Measurements from ENCODE around the gene ERVW-1.

Gene ERVW-1

GRCh38 chr7:92513167-92513902, 35.6 kb upstream of the ERVW-1 start:
- H3K27me3 ChIP-seq (ENCODE audit: insufficient read depth, low read depth), result no peaks in the 10 kb centered on the region
- no peaks in the 10 kb centered on the region for H3K4me1 ChIP-seq (ENCODE audit: low read depth, poor library complexity, severe bottlenecking)
- no peak overlapping the region for H2AFZ ChIP-seq (ENCODE audit: low read depth)
- no peak overlapping the region for H3K4me2 ChIP-seq
- H3K36me3 ChIP-seq (ENCODE audit: insufficient read depth), result no peaks in the 10 kb centered on the region
- H3K79me2 ChIP-seq (ENCODE audit: insufficient read depth, low read depth), result no peaks in the 10 kb centered on the region
- TF ChIP-seq, protein P1, sequence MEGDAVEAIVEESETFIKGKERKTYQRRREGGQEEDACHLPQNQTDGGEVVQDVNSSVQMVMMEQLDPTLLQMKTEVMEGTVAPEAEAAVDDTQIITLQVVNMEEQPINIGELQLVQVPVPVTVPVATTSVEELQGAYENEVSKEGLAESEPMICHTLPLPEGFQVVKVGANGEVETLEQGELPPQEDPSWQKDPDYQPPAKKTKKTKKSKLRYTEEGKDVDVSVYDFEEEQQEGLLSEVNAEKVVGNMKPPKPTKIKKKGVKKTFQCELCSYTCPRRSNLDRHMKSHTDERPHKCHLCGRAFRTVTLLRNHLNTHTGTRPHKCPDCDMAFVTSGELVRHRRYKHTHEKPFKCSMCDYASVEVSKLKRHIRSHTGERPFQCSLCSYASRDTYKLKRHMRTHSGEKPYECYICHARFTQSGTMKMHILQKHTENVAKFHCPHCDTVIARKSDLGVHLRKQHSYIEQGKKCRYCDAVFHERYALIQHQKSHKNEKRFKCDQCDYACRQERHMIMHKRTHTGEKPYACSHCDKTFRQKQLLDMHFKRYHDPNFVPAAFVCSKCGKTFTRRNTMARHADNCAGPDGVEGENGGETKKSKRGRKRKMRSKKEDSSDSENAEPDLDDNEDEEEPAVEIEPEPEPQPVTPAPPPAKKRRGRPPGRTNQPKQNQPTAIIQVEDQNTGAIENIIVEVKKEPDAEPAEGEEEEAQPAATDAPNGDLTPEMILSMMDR (conservative IDR thresholded peaks at IDR 0.05; ENCODE audit: low read depth, low read length), result no peak
- H3K4me3 ChIP-seq (IDR thresholded peaks at IDR 0.05; ENCODE audit: insufficient read depth, low read depth, low read length), result no peak overlapping the region
- no peak overlapping the region for H3K9ac ChIP-seq
- H4K20me1 ChIP-seq (ENCODE audit: insufficient read depth), result no peaks in the 10 kb centered on the region
- no peak overlapping the region for H3K27ac ChIP-seq

GRCh38 chr7:92508946-92509345, 31.2 kb upstream of the ERVW-1 start:
- no peaks in the 10 kb centered on the region for H3K79me2 ChIP-seq (ENCODE audit: insufficient read depth, low read depth)
- no peaks in the 10 kb centered on the region for H3K27me3 ChIP-seq (ENCODE audit: insufficient read depth, low read depth)
- no peaks in the 10 kb centered on the region for H3K4me1 ChIP-seq (ENCODE audit: low read depth, poor library complexity, severe bottlenecking)
- H3K36me3 ChIP-seq (ENCODE audit: insufficient read depth), result no peaks in the 10 kb centered on the region
- no peak overlapping the region for H3K27ac ChIP-seq
- TF ChIP-seq, protein P1 (conservative IDR thresholded peaks at IDR 0.05; ENCODE audit: low read depth, low read length), result no peak
- H2AFZ ChIP-seq (ENCODE audit: low read depth), result no peak overlapping the region
- H3K4me3 ChIP-seq (IDR thresholded peaks at IDR 0.05; ENCODE audit: insufficient read depth, low read depth, low read length), result no peak overlapping the region
- H4K20me1 ChIP-seq (ENCODE audit: insufficient read depth), result no peaks in the 10 kb centered on the region
- H3K4me2 ChIP-seq, result no peak overlapping the region
- no peak overlapping the region for H3K9ac ChIP-seq

- TF ChIP-seq, protein P1 (conservative IDR thresholded peaks at IDR 0.05; ENCODE audit: low read depth, low read length), result no peak
- Histone ChIP-seq H3K4me1 (ENCODE audit: low read depth, poor library complexity, severe bottlenecking) (no peaks in the 10 kb centered on the region), H3K36me3 (ENCODE audit: insufficient read depth) (no peaks in the 10 kb centered on the region), H4K20me1 (ENCODE audit: insufficient read depth) (no peaks in the 10 kb centered on the region), H2AFZ (ENCODE audit: low read depth) (no peak overlapping the region), H3K4me2 (no peak overlapping the region), H3K4me3 (IDR thresholded peaks at IDR 0.05; ENCODE audit: insufficient read depth, low read depth, low read length) (no peak overlapping the region), H3K79me2 (ENCODE audit: insufficient read depth, low read depth) (no peaks in the 10 kb centered on the region), H3K27me3 (ENCODE audit: insufficient read depth, low read depth) (no peaks in the 10 kb centered on the region), H3K27ac (no peak overlapping the region), H3K9ac (no peak overlapping the region)
Measured at GRCh38 chr7:92506363-92506762, 28.6 kb upstream of the ERVW-1 start.

GRCh38 chr7:92504563-92504962, 26.8 kb upstream of the ERVW-1 start:
- H3K27me3 ChIP-seq (ENCODE audit: insufficient read depth, low read depth), result no peaks in the 10 kb centered on the region
- no peaks in the 10 kb centered on the region for H3K4me1 ChIP-seq (ENCODE audit: low read depth, poor library complexity, severe bottlenecking)
- no peak overlapping the region for H3K4me3 ChIP-seq (IDR thresholded peaks at IDR 0.05; ENCODE audit: insufficient read depth, low read depth, low read length)
- H3K79me2 ChIP-seq (ENCODE audit: insufficient read depth, low read depth), result no peaks in the 10 kb centered on the region
- no peak overlapping the region for H3K4me2 ChIP-seq
- no peak overlapping the region for H3K27ac ChIP-seq
- TF ChIP-seq, protein P1 (conservative IDR thresholded peaks at IDR 0.05; ENCODE audit: low read depth, low read length), result no peak
- no peak overlapping the region for H3K9ac ChIP-seq
- H2AFZ ChIP-seq (ENCODE audit: low read depth), result no peak overlapping the region
- no peaks in the 10 kb centered on the region for H4K20me1 ChIP-seq (ENCODE audit: insufficient read depth)
- no peaks in the 10 kb centered on the region for H3K36me3 ChIP-seq (ENCODE audit: insufficient read depth)

Measured in KMS-11 (cell line).